Heart right ventricle (tissue), 16 donors: ENCODE measurements around the gene MGAT1. TPM values are rescaled to one million over a fixed set of nuclear protein-coding genes. Genes with fewer than 3 reads are reported as not detected.
"Not testable (repeated sequence)": the region's sequence is repeated elsewhere in the genome, so short reads cannot be mapped to it uniquely, and the experiment has no call there.

ENCODE experiments used
- ATAC-seq, 8 donors: fragments of 200-7000 bp; cut with Tn5 transposase; one replicate each; pipeline ENCODE4 v1.9.1; 2020; ENCODE audit warnings: mild to moderate bottlenecking in 8 of 8, moderate library complexity in 8 of 8, moderate number of reproducible peaks in 1 of 8
- DNase-seq, 2 donors: peaks; one replicate each; pipeline ENCODE4 v3.0.0-alpha.2; 2020
- H3K27ac ChIP-seq, 10 donors: fragments of 200-600 bp; sonication (generic) in 2 of 10; one replicate each; pipeline versions ENCODE4 v1.5.0 to v1.8.0; 2020 to 2022; ENCODE audit warnings: mild to moderate bottlenecking in 3 of 10
- H3K27me3 ChIP-seq, 7 donors: fragments of 200-600 bp; one replicate each; pipeline ENCODE4 v1.8.0; 2021 to 2022; ENCODE audit warnings: mild to moderate bottlenecking in 2 of 7
- H3K36me3 ChIP-seq, 9 donors: fragments of 200-600 bp; sonication (generic) in 1 of 9; one replicate each; pipeline versions ENCODE4 v1.5.0 to v1.8.0; 2020 to 2022; ENCODE audit warnings: mild to moderate bottlenecking in 2 of 9
- H3K4me1 ChIP-seq, 9 donors: fragments of 200-600 bp; sonication (generic) in 1 of 9; one replicate each; pipeline versions ENCODE4 v1.5.0 to v1.8.0; 2020 to 2022; ENCODE audit warnings: mild to moderate bottlenecking in 4 of 9
- H3K4me3 ChIP-seq, 10 donors: fragments of 200-600 bp; sonication (generic) in 2 of 10; one replicate each; pipeline versions ENCODE4 v1.5.0 to v1.8.0; 2020 to 2022; ENCODE audit warnings: mild to moderate bottlenecking in 7 of 10, moderate library complexity in 2 of 10
- H3K9me3 ChIP-seq, 11 donors: fragments of 200-600 bp in 10 of 11; sonication (generic) in 2 of 11; one replicate each; pipeline versions ENCODE4 v1.5.0 to v1.8.0; 2013 to 2022; ENCODE audit warnings: mild to moderate bottlenecking in 2 of 11, control low read depth in 1 of 11, moderate library complexity in 1 of 11
- WGBS, 2 donors: extraction: QIAGEN DNeasy Blood & Tissue Kit; methylation state at CpG; one replicate each; pipeline ENCODE4 v1.1.7; 2013; ENCODE audit warnings: inconsistent platforms in 1 of 2; 5-methylcytosine and 5-hydroxymethylcytosine counted together
- intact Hi-C, 10 donors: fragments of 100-400 bp; cut with DNase I; formaldehyde crosslinking; loops; one replicate each; pipeline versions ENCODE4 v1.11.1 to v1.14.2; 2022
- polyA plus RNA-seq, 2 donors: library from polyadenylated mRNA; stranded (reverse); fragments of 200-250 nt; gene quantifications; one replicate each; pipeline ENCODE4 v1.2.3, GENCODE V29; 2013
- total RNA-seq, 10 donors: library from RNA; stranded (reverse); fragmentation: NEBNext Ultra II Directional in 3 of 10; extraction: Animal tissue kit (Norgen Biotek cat#: 25700) in 3 of 10; gene quantifications; one replicate each; pipeline versions ENCODE4 v1.2.1 to v1.2.4, GENCODE V29; 2021 to 2023
- TF ChIP-seq, protein P1 (sequence below), 9 donors: fragments of 200-600 bp; sonication (generic) in 2 of 9; IDR thresholded peaks; one replicate each; pipeline versions ENCODE4 v1.5.0 to v1.8.0; 2021 to 2022; ENCODE audit warnings: antibody characterized with exemption in 9 of 9, mild to moderate bottlenecking in 5 of 9, moderate library complexity in 1 of 9
- donor health status: Arrhythmogenic right ventricular cardiomyopathy.
- donor health status: ischemic (EF 13 %, LVEDD 7.1; RV severe dilation, severe dysfunction).
- donor health status: healthy with polysubstance abuse.
- donor health status: DM: no; HTN: yes; CAD: no.
- donor health status: DM: no; HTN: no; CAD: no.
- donor health status: ischemic (EF 25% LVEDD 6.9; RV normal size, moderate dysfunction).
- donor health status: ischemic (EF 25% LVEDD 5.7; RV mildly dilated, moderate dysfunction).
- donor health status: healthy.
- donor health status: DM: yes; HTN: yes; CAD: no.
- donor health status: Ischemic cardiomyopathy.
- donor health status: ischemic (EF 35%, LVEDD 5.7; RV mildly dilated, moderate dysfunction).
- donor health status: nonischemic (EF 11% LVEDD 7.7; RV severe dilation, severe dysfunction).
- donor health status: DM: yes; HTN: yes; CAD: no.
- donor health status: PGD.
- donor health status: ischemic (EF 29% LVEDD 5.4; RV normal size, mild dysfunction).
- donor health status: nonischemic (EF 23%, LVEDD 6.1; RV moderate dilation, normal function).

Gene MGAT1
- total and polyA plus RNA-seq, 12 donors = 50.1 to 127 (median 66.1) TPM

GRCh38 chr5:180790020-180790419 lies 12.6 kb downstream of the MGAT1 start:
- H3K9me3 ChIP-seq = no peaks in the 10 kb centered on the region
- DNase-seq (no peak), ATAC-seq (no peak)
- 70 to 73% methylated on average over 8 of the region's 8 CpGs for WGBS, 2 donors
- no peak overlapping the region for H3K27ac ChIP-seq
- peaks cover 0 to 80% (median 30%) of the 10 kb centered on the region in 9 donors for H3K36me3 ChIP-seq
- TF ChIP-seq, protein P1, sequence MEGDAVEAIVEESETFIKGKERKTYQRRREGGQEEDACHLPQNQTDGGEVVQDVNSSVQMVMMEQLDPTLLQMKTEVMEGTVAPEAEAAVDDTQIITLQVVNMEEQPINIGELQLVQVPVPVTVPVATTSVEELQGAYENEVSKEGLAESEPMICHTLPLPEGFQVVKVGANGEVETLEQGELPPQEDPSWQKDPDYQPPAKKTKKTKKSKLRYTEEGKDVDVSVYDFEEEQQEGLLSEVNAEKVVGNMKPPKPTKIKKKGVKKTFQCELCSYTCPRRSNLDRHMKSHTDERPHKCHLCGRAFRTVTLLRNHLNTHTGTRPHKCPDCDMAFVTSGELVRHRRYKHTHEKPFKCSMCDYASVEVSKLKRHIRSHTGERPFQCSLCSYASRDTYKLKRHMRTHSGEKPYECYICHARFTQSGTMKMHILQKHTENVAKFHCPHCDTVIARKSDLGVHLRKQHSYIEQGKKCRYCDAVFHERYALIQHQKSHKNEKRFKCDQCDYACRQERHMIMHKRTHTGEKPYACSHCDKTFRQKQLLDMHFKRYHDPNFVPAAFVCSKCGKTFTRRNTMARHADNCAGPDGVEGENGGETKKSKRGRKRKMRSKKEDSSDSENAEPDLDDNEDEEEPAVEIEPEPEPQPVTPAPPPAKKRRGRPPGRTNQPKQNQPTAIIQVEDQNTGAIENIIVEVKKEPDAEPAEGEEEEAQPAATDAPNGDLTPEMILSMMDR (IDR thresholded peaks at IDR 0.05) = peak in 2 of 9 donors; percentile 13 to 22
- peaks cover 30 to 87% (median 70%) of the 10 kb centered on the region in 9 donors for H3K4me1 ChIP-seq
- H3K4me3 ChIP-seq = no peak overlapping the region
- H3K27me3 ChIP-seq = no peaks in the 10 kb centered on the region
- intact Hi-C loops = loop anchor here in 3 of 10 donors (10.0 kb wide), 3 partner anchors 55 to 255 kb away; partner anchors contain the start of gene BTNL9 (in 1 of the 3)

GRCh38 chr5:180788651-180789410 lies 13.8 kb downstream of the MGAT1 start:
- intact Hi-C loops = loop anchor here in 8 of 10 donors (5.0 to 10.0 kb wide), 5 partner anchors 43 to 396 kb away; partner anchors contain the start of gene ZFP62 (in 3 of the 8)
- peak overlapping the region in 1 of 10 donors; percentile 10 for H3K27ac ChIP-seq
- not testable (repeated sequence) for H3K27me3 ChIP-seq, ATAC-seq, DNase-seq, H3K9me3 ChIP-seq, H3K4me3 ChIP-seq
- H3K4me1 ChIP-seq = peaks cover 33 to 86% (median 66%) of the 10 kb centered on the region in 9 donors
- 86 to 87% methylated on average over 19 of the region's 19 CpGs for WGBS, 2 donors
- H3K36me3 ChIP-seq = peaks cover 0 to 68% (median 30%) of the 10 kb centered on the region in 9 donors

GRCh38 chr5:180787711-180788431 lies 14.7 kb downstream of the MGAT1 start:
- Histone ChIP-seq H3K27me3 (no peaks in the 10 kb centered on the region), H3K36me3 (peaks cover 0 to 59% (median 30%) of the 10 kb centered on the region in 9 donors), H3K4me3 (no peak overlapping the region), H3K27ac (peak overlapping the region in 7 of 10 donors; percentile 54 to 87 (median 73)), H3K9me3 (no peaks in the 10 kb centered on the region), H3K4me1 (peaks cover 27 to 77% (median 57%) of the 10 kb centered on the region in 9 donors)
- TF ChIP-seq, protein P1 (IDR thresholded peaks at IDR 0.05) = no peak
- ATAC-seq = no peak
- 72 to 73% methylated on average over 20 of the region's 20 CpGs for WGBS, 2 donors
- no peak for DNase-seq
- intact Hi-C loops = loop anchor here in 8 of 10 donors (5.0 to 10.0 kb wide), 5 partner anchors 44 to 397 kb away; partner anchors contain the start of gene ZFP62 (in 3 of the 8)

DNA sequence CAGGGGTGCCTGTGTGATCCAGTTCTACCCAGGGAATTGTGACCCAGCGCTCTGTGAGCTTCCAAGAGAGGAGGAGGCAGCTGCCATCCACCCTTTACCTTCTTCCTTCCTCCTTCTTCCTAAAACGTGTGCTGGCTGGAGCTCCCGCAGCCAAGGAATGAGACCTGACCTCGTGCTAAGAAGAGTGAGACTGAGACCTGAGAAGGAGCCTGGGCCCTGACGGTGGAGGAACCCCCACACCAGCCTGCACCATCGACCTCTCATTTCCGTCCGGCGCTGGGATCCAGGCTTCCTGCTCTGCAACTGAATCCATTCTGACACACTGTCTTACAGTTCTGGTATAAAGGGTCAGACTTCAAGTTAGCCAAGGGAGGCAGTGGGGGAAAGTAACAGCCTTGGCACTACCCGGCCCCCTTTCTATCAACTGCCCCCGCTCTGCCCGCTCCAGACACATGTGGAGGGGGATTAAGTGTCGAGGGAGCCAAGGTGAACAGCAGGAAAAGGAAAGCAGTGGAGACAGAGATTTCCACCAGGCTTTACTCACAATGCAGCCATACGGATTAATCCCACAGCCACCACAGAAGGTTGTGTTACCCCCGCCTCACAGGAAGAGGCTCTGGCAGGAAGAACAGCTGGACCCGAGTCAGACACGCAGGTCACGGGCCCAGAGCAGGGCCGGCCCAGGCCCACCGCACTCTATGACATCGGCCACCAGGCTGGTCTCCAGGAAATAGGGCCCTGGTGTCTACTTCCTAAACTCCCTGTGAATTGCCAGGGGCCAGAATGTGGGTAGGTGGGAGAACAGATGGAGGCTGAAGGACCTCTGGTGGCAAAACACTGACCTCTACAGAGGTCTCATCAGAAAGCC lies 15.8 kb downstream of the MGAT1 start:
- no peak for DNase-seq
- Histone ChIP-seq H3K27me3 (no peaks in the 10 kb centered on the region), H3K27ac (peak overlapping the region in 9 of 10 donors; percentile 54 to 87 (median 71)), H3K36me3 (peaks cover 0 to 47% (median 20%) of the 10 kb centered on the region in 9 donors), H3K9me3 (no peaks in the 10 kb centered on the region), H3K4me3 (no peak overlapping the region), H3K4me1 (peaks cover 25 to 70% (median 55%) of the 10 kb centered on the region in 9 donors)
- intact Hi-C loops = loop anchor here in 8 of 10 donors (5.0 to 10.0 kb wide), 5 partner anchors 46 to 398 kb away; partner anchors contain the start of gene ZFP62 (in 3 of the 8)
- TF ChIP-seq, protein P1 (IDR thresholded peaks at IDR 0.05) = no peak
- ATAC-seq = peak in 6 of 8 donors; percentile 12 to 58 (median 24)
- WGBS, 2 donors = 39 to 54% methylated on average over 21 of the region's 21 CpGs
